K562 (cell line): ENCODE measurements around the gene ZDHHC17. TPM values are rescaled to one million over a fixed set of nuclear protein-coding genes. Genes with fewer than 3 reads are reported as not detected.

ENCODE experiments used
- CBX1 ChIP-seq: sonication (generic); IDR thresholded peaks from 2 replicates; pipeline ENCODE4 v1.6.1; 2016; ENCODE audit warnings: antibody characterized with exemption, low read depth, mild to moderate bottlenecking
- FOS ChIP-seq: IDR thresholded peaks from 3 replicates; pipeline ENCODE4 v1.6.1; 2011; ENCODE audit not compliant: insufficient read length; ENCODE audit errors: extremely low read depth
- IFI16 ChIP-seq: fragments of 250-450 bp; sonication (Bioruptor Pico); IDR thresholded peaks from 2 replicates; pipeline ENCODE4 v2.1.2; 2022; ENCODE audit warnings: mild to moderate bottlenecking, inconsistent platforms
- KAT2B ChIP-seq: IDR thresholded peaks from one replicate; pipeline ENCODE4 v1.6.1; 2012; ENCODE audit warnings: low read depth, mild to moderate bottlenecking, control low read depth, inconsistent platforms, low read length, moderate library complexity
- KDM1A ChIP-seq, 2 experiments: fragments of 450-650 bp; IDR thresholded peaks; 2 replicates each; pipeline ENCODE4 v1.6.1; 2016; ENCODE audit warnings: mild to moderate bottlenecking in 2 of 2
- NUFIP1 ChIP-seq: fragments of 450-650 bp; IDR thresholded peaks from 2 replicates; pipeline ENCODE4 v1.6.1; 2018; ENCODE audit not compliant: partially characterized antibody
- SPI1 ChIP-seq: IDR thresholded peaks from 2 replicates; pipeline ENCODE4 v1.6.1; 2011; ENCODE audit warnings: low read depth, low read length, control low read depth, borderline replicate concordance
- TAF1 ChIP-seq: IDR thresholded peaks from 2 replicates; pipeline ENCODE4 v1.6.1; 2011; ENCODE audit warnings: mild to moderate bottlenecking, low read length, moderate library complexity; ENCODE audit not compliant: insufficient read depth, control insufficient read depth, severe bottlenecking; ENCODE audit errors: extremely low read depth
- ZKSCAN3 ChIP-seq: fragments of 250-450 bp; sonication (Bioruptor Pico); IDR thresholded peaks from 2 replicates; pipeline ENCODE4 v1.4.0; 2020
- ZNF395 ChIP-seq: fragments of 200-800 bp; sonication (Bioruptor generic); IDR thresholded peaks from 2 replicates; pipeline ENCODE4 v1.6.1; 2017; ENCODE audit warnings: missing genetic modification characterization, missing compliant biosample characterization
- ZNF436 ChIP-seq: fragments of 250-450, 450-650 bp; sonication (Bioruptor Pico); formaldehyde crosslinking; IDR thresholded peaks from 2 replicates; pipeline ENCODE4 v1.7.0; 2020; ENCODE audit warnings: mild to moderate bottlenecking
- polyA plus RNA-seq, 8 experiments: library from polyadenylated mRNA; depleted of rRNA in 4 of 8; stranded (reverse) in 5 of 8; unstranded in 3 of 8; fragments of >200 nt; fragmentation: Nextera tagmentation in 2 of 8; fragmentation: Illumina TruSeq in 1 of 8; extraction: Ambion mirVana in 2 of 8; extraction: Trizol in 1 of 8; gene quantifications; 2 replicates each; pipeline versions ENCODE4 v1.2.1 to v1.2.3, GENCODE V29; 2011 to 2014; ENCODE audit warnings: inconsistent platforms in 1 of 8, missing spikeins in 1 of 8
- total RNA-seq, 7 experiments: library from RNA; depleted of rRNA in 6 of 7; stranded (reverse); fragments of >200 nt in 6 of 7; fragmentation: Illumina TruSeq in 2 of 7; extraction: Trizol in 2 of 7; gene quantifications; 2 replicates each; pipeline versions ENCODE4 v1.2.1 to v1.2.3, GENCODE V29; 2011 to 2021; ENCODE audit warnings: low replicate concordance in 1 of 7
- TF ChIP-seq, protein P1 (sequence below): fragments of 150-350 bp; IDR thresholded peaks from 2 replicates; pipeline ENCODE4 v1.6.1; 2014; ENCODE audit warnings: low read depth, mild to moderate bottlenecking, low read length, borderline replicate concordance
- TF ChIP-seq, protein P2 (sequence below), 2 experiments: fragments of 450-650 bp; IDR thresholded peaks; 2 replicates each; pipeline ENCODE4 v1.6.1; 2018; ENCODE audit warnings: mild to moderate bottlenecking in 2 of 2, low read depth in 1 of 2; ENCODE audit not compliant: partially characterized antibody in 2 of 2
- TF ChIP-seq, protein P3 (sequence below): sonication (generic); formaldehyde crosslinking; IDR thresholded peaks from 2 replicates; pipeline ENCODE4 v1.8.1; 2023; ENCODE audit warnings: mild to moderate bottlenecking, missing genetic modification reagents

Gene ZDHHC17
- total and polyA plus RNA-seq, 9 of the 15 experiments (the other 6 are each of a cell fraction or from before 2014, with no cell fraction given), result 6.7 to 66.0 (median 27.5) TPM

DNA sequence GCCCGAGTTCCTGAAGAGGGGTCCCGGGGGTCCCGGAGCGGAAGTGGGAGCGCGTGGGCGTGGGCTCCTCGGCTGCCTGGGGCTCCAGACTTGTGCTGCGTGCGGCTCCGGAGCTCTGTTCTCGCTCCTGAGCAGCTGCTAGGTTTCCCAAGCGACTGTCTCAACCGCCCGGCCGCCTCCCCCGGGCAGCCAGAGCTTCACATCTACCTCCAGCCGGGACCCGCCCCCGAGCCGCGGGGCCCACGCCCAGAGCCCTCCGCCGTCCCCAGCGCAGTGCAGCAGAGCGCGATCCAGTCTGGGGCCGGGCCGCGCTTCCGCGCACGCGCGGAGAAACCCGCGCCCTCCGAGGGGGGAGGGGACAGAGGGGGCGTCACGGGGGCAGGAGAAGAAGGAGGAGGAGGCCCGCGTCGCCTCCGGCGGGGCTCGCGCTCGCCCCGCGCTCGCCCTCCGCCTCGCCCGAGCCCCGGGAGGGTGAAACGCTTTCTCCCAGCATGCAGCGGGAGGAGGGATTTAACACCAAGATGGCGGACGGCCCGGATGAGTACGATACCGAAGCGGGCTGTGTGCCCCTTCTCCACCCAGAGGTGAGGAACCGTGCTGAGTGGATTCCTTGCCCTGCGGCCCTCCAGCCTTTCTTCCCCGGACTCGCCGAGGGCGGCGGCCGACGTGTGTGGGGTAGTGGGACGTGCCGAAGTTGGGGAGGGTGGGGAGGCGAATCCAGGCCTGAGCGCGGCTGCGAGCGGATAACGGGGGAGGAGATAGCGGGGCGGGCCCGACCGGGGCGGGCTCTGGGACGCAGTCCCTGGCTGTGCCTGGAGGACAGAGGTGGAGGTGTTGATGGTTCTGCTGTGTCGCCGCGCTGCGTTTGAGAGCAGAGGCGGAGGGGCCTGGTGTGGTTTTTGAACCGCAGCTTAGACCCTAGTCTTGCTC lies at the start of gene ZDHHC17 (continued):
- TF ChIP-seq, protein P1, sequence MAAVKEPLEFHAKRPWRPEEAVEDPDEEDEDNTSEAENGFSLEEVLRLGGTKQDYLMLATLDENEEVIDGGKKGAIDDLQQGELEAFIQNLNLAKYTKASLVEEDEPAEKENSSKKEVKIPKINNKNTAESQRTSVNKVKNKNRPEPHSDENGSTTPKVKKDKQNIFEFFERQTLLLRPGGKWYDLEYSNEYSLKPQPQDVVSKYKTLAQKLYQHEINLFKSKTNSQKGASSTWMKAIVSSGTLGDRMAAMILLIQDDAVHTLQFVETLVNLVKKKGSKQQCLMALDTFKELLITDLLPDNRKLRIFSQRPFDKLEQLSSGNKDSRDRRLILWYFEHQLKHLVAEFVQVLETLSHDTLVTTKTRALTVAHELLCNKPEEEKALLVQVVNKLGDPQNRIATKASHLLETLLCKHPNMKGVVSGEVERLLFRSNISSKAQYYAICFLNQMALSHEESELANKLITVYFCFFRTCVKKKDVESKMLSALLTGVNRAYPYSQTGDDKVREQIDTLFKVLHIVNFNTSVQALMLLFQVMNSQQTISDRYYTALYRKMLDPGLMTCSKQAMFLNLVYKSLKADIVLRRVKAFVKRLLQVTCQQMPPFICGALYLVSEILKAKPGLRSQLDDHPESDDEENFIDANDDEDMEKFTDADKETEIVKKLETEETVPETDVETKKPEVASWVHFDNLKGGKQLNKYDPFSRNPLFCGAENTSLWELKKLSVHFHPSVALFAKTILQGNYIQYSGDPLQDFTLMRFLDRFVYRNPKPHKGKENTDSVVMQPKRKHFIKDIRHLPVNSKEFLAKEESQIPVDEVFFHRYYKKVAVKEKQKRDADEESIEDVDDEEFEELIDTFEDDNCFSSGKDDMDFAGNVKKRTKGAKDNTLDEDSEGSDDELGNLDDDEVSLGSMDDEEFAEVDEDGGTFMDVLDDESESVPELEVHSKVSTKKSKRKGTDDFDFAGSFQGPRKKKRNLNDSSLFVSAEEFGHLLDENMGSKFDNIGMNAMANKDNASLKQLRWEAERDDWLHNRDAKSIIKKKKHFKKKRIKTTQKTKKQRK, result no peak
- 0 out of 2 replicates have a peak, but pooled peaks have one; percentile 25 for TF ChIP-seq SPI1
- peak; percentile 75 for TF ChIP-seq TAF1
- TF ChIP-seq IFI16 (CRISPR knock-in tag), result no peak
- TF ChIP-seq ZNF395 (CRISPR knock-in tag), result peak; percentile 64; the same call in 1 of the 2 replicates
- TF ChIP-seq ZKSCAN3 (CRISPR knock-in tag), result no peak
- TF ChIP-seq, protein P2, sequence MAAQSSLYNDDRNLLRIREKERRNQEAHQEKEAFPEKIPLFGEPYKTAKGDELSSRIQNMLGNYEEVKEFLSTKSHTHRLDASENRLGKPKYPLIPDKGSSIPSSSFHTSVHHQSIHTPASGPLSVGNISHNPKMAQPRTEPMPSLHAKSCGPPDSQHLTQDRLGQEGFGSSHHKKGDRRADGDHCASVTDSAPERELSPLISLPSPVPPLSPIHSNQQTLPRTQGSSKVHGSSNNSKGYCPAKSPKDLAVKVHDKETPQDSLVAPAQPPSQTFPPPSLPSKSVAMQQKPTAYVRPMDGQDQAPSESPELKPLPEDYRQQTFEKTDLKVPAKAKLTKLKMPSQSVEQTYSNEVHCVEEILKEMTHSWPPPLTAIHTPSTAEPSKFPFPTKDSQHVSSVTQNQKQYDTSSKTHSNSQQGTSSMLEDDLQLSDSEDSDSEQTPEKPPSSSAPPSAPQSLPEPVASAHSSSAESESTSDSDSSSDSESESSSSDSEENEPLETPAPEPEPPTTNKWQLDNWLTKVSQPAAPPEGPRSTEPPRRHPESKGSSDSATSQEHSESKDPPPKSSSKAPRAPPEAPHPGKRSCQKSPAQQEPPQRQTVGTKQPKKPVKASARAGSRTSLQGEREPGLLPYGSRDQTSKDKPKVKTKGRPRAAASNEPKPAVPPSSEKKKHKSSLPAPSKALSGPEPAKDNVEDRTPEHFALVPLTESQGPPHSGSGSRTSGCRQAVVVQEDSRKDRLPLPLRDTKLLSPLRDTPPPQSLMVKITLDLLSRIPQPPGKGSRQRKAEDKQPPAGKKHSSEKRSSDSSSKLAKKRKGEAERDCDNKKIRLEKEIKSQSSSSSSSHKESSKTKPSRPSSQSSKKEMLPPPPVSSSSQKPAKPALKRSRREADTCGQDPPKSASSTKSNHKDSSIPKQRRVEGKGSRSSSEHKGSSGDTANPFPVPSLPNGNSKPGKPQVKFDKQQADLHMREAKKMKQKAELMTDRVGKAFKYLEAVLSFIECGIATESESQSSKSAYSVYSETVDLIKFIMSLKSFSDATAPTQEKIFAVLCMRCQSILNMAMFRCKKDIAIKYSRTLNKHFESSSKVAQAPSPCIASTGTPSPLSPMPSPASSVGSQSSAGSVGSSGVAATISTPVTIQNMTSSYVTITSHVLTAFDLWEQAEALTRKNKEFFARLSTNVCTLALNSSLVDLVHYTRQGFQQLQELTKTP (IDR thresholded peaks at IDR 0.05; ENCODE audit: low read depth in 1 of 2, partially characterized antibody in 2 of 2), result peak in 1 of 2 experiments; percentile 58
- no peak for TF ChIP-seq NUFIP1
- TF ChIP-seq, protein P3, sequence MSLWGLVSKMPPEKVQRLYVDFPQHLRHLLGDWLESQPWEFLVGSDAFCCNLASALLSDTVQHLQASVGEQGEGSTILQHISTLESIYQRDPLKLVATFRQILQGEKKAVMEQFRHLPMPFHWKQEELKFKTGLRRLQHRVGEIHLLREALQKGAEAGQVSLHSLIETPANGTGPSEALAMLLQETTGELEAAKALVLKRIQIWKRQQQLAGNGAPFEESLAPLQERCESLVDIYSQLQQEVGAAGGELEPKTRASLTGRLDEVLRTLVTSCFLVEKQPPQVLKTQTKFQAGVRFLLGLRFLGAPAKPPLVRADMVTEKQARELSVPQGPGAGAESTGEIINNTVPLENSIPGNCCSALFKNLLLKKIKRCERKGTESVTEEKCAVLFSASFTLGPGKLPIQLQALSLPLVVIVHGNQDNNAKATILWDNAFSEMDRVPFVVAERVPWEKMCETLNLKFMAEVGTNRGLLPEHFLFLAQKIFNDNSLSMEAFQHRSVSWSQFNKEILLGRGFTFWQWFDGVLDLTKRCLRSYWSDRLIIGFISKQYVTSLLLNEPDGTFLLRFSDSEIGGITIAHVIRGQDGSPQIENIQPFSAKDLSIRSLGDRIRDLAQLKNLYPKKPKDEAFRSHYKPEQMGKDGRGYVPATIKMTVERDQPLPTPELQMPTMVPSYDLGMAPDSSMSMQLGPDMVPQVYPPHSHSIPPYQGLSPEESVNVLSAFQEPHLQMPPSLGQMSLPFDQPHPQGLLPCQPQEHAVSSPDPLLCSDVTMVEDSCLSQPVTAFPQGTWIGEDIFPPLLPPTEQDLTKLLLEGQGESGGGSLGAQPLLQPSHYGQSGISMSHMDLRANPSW, result no peak
- peak in 1 of 2 experiments; percentile 45; a peak in 1 of 4 replicates for TF ChIP-seq KDM1A (IDR thresholded peaks at IDR 0.05)
- TF ChIP-seq ZNF436 (CRISPR knock-in tag), result peak; percentile 29; the same call in 1 of the 2 replicates
- TF ChIP-seq KAT2B, result no peak
- TF ChIP-seq FOS, result no peak
- no peak; the same call in none of the 2 replicates for TF ChIP-seq CBX1
